ENCODE data around the gene PCYT2.

The PCYT2 gene

DNA sequence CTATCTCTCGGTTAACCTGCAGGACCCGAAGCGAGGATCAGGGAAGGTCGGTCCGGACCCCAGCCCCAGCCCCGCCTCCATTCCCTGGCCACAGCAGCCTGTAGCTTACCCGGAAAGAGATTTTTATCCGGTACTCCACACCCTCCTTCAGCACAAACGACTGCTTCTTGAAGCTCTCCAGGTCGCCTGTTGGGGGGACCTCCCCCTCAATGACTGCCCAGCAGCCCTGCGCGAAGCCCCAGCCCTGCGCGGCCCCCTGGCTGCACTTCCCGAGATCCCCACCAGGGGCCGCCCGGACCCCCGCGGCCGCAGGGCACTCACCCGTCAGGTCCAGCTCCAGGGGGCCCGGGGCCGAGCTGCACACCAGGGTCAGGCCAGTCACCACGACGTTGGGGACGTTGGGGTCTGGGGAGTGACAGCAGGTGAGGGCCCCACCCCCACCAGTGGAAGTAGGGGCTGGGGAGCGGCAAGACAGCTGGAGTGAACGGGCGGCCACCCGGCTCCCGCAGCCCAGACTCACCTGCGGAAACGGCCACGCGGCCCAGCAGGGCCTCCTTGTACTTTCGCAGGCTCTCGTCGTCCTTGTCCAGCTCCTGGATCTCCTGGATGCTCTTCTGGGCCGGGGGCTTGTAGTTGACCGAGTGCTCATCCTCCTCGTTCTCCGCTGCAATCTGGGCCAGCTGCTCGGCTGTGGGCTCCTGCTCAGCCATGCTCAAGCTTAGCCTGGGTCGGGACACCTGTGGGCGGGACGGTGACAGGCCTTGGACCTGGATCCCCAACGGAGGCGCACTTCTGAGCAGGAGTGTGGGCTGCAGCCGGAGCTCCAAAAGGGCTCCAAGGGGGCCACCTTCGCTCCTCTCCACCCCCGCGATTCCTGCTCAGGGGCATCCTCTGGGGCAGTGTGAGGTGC, 41.7 kb downstream of the PCYT2 start:
- peak; percentile 53 for DNase-seq

DNA sequence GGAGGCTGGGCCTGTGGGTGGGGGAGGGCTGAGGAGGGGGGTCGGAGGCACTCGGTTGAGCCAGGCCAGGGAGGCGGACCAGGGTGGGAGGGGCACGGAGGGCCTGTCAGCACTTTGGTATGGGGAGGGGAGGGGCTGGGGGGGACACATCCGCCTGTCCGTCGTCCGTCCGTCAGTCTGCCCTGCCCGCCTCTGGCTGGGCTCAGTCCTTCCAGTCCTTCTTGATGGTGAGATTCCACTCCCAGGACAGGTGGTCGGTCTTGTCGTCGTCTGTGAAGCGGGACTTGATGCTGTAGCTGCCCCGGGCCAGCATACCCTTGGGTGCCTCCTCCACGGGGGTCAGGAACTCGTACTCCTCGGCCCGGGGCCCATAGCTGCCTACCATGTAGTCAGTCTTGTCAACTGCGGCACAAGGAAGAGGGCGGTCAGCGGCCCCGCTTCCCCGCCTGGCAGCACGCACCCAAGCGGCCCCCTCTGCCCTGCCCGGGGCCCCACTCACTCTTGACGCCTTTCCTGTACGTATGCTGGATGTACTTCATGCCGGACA, 42.5 kb downstream of the PCYT2 start:
- no peak for DNase-seq

DNA sequence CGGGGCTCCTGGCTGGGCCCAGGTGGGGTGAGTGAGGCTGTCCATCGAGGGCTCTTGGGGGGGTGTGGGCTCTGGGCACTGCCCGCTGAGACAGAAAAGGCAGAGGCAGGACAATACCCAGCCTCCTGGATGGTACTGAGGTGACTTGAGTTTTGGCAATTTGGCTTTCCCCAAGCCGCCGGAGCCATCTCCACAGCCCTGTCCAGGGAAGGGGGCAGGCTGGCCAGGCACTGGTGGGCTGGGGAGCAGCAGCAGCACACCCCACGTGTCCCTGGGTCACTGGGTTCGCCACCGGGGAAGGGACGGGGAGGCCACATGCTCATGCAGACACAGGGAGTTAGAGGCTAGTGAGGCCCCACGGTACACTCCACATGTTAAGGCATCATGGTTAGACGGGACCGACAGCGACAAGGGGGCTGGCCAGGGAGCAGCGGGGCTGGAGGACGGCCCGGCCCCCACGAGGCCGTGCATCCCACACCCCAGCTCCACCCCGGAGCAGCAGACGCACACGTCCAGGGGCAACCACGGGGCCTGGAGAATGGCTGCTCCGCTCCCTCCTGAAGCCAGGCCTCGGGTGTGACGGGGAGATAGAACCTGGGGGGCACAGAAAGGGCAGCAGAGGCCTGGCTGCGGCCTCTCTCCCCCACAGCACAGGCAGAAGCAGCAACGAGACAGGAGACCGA, 43.1 kb downstream of the PCYT2 start:
- no peak for DNase-seq

DNA sequence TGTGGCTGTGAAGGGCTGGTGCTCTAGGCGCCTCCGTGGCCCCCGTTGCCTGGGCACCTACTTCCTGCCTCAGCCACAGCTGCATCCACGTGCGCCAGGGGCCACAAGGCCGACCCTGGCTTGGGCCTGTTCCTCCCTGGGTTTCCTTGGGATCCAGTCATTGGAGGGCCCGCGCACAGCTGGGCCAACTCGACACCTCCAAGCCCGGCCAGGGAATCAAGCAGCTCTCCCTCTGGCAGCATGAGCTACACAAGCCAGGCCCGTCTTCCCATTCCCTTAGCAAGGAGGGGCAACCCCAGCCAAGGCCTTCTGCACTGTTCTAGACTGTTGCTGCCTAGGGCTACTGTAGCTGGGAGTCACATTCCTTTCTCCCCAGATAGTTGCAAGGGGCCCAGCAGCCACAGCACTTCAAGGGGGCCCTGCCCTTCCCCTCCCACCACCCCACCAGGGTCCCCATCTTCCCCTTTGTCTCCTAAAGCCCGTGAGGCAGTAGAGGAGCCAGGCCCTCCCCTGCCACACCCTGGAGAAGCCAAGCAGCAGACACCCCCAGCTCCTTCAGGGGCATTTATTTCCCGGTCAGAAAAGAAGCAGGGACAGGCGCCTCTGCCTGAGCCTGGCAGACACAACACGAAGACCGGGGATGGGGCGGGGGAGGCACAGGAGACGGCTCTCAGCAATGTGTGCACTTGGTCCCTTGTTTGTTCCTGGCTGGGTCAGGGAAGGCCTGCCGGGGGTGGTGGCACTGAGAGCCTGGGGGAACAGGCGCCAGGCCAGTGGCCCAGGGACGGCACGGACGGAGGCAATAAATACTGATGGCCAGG, 43.8 kb downstream of the PCYT2 start:
- DNase-seq: peak; percentile 53

DNA sequence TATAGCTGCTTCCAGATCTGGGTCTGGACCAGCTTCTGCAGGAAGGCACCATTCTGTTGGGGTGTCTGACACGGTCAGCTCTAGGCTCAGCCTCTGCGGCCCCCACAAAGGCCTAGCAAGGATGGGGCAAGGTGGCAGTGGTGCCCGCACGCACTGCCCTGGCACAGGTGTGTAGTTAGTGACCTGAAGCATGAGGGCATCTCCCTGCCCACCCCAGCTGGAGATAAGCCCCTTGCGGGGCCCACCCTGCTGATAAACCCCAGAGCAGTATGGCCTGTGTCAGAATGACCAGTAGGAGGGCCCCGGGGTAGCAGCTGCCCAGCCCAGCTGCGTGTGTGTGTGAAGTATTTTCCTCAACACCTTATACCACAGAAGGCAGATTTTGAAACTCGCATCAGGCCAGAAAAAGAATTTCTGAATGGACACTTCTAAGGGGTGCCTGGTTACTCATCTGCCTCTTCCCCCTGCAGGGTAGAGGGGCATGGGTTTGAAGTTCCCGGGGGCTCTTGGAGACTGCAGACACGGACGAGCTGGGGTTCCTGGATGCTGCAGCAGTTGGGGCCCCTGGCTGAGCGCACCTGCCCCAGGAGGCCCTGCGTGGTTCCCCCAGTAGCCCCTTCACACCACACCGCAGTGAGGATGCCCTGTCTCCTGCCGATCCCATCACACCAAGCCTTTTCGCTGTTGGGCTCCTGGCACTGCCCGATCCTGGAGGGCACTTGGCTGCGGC, 44.6 kb downstream of the PCYT2 start:
- peak; percentile 29 for DNase-seq

DNA sequence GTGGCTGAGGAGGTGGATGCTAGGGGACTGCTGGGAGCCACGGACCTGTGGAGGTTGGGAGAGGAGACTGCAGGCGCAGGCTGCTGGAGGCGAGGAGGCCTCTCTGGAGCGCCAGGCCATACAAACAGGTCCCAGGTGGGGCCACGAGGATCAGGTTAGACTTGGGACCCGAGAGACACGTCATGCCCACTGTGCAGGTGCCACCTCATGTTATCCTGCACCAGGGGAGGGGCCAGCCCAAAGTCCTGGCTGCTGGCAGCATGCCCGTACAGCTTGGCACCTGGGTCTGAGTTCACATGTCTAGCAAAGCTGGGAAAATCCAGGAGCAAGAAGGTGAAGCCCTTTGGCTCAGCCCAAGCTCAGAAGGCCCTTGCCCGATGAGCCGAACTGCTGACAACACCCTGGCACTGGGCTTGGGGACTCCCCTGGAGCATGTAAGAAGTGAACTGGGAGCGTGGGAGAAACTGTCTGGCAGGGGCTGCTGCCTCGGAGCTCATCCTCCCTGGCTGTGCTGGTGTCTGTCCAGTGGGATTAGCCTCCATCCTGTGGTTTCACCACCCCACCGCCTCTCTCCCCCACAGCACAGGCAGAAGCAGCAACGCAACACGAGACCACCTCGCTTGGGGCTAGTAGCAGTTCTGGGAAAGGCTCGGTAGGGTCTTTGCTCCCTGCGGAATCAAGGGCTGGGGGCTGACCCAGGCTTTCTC, 45.3 kb downstream of the PCYT2 start:
- DNase-seq: no peak

DNA sequence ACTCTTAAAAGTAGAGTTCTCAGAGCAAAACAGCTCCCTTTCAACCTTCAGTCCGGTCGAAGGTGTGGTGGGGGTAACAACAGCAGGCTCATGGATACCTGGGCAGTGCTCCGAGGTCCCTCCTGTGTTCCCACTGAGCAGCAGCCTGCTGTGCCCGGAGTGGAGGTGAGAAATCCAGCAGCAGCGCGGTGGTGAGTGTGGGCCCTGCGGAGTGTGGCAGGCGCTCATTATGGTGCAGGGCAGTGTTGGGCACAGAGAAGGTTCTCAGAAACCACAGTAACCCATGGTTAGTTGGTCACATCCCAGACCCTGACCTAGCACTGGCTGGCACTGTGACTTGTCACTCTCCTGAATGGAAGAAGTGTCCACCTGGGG, 45.9 kb downstream of the PCYT2 start:
- DNase-seq: no peak

DNA sequence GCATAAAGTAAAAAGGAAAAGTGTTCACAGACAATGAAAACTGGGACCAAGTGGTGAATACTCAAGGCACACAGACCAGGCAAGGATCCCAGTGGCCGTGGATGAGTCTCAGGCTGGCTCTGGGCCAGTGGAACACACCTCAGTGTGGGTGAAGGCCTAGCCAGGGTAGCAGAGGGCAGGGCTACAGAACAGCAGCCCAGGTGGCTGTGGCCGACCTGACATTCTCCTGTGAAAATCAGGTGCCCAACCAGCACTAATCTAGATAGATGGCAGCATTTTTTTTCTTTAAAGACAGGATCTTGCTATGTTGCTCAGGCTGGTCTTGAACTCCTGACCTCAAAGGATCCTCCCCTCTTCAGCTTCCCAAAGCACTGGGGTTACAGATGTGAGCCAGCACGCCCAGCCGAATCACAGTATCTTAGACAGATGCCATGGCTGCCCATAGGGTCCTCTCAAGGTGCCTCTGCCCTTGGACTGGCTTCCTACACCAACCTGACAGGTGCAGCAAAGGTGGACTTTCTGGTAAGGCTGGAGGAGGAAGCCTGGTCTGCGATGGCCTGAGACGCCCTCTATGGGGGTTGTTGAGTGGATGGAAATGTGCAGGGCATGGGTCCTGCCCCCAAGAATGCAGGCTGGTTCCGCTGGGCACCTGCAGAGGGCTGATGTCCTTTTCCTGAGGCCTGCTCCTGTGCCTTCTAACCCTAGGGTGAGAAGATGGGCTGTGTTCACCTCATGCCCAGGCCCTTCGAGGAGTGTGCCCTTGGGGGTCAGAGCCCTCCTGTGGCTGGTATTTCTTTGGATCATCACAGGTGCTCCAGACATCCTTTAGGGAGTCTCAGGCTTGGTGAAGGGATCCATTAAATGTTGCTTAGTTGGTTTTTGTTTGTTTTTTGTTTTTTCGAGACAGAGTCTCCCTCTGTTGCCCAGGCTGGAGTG, 47.1 kb downstream of the PCYT2 start:
- DNase-seq: no peak

DNA sequence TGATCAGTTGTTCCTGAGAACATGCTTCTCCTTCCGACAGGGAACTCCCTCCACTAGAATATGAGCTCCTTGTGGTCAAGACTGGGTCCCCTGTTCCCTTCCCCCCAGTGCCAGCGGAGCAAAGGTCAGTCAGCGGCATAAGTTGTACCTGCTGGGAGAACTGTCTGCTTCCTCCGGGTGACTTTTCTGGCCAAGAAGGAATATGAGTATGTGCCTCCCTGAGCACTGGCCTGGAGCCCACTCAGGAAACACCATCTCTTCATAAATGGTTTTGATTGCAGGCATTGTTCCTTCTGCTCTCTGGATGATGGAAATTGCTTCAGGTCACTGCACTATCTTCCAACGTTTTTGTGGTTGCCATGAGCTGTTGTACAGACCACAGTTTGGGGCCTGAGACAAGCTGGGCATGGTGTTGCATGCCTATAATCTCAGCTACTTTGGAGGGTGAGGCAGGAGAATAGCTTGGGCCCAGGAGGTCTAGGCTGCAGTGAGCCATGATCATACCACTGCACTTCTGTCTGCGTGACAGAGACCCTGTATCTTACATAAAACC, 48.0 kb downstream of the PCYT2 start:
- DNase-seq: no peak

DNA sequence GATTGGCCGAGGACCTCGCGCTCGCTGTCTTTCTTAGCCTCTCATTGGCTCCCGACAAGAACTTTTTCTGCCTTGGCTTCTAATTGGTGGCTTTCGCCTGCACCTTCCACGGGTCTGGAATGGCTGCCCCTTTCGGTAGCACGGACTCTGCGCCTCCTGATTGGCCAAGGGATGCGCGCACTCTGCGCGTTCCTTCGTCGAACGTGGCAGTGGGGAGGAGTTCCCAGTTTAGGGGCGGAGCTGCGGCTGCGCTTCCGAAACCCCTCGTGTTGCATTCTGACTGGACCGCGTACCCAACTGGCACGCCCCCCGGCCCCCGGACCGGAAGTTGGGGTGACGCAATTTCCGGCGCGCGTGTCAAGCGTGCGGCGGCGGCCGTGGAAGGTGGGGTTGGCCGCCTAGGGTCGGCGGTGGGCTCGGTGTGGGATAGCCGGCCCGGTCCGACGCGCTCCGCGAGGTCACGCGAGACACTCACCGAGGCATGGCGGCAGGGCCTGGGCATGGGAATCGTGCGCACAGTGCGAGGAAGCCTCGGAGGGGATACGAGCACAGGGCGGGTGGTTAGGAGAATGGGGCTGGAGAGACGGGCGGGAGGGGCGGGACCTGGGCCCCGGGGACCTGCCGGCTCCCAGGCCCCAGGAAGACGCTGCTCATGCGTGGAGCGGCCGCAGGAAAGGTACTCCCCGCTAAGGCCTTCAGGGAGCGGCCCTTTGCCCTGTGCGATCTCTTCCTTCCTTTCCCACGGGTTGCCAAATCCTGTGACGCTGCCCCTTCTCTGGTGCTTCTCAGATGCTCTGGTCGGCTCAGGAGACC, 50.2 kb downstream of the PCYT2 start:
- peak; percentile 77 for DNase-seq

DNA sequence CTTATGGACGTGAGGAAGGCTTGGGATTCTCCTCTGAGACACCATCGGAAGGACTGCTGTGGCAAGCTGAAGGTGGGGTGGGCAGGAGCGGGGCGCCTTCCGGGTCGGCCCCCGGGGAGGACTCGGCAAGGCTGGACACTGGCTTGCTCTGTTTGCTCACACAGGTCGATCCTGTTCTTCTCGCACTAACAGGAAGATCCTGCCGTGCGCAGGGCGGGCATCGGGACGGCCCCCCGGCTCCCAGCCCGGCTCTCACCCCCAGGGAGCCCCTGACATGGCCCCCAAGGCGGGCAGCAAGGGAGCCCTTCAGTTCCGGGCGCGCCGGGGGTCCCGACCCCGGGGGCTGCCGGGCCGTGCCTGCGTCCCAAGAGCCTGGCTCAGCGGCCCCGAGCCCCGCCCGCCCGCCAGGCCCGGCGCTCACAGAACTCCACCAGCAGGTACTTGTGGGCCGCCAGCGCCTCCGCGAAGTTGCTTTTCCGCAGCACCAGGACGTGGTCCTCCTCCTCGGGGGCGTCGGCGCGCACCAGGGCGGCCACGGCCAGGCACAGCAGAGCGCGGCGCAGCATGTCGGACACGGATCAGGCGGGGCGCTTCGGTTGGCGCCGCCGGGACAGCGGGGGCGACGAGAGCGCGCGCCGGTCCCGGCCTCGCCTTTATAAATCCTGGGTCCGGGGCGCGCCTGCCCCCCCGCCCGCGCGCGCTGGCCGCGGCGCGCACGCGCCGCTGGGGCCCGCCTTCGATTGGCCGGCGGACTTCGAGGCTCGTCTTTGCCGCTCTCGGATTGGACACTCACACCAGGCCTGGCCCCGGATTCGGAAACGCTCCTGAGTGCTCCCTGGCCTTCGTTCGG, 51.1 kb downstream of the PCYT2 start, which contains the start of gene P4HB:
Gene P4HB (minus strand): TSS at position 630 of the 850 bp plus-strand sequence. CDS start 64 bp downstream, at position 566.
- DNase-seq: peak; percentile 100

DNA sequence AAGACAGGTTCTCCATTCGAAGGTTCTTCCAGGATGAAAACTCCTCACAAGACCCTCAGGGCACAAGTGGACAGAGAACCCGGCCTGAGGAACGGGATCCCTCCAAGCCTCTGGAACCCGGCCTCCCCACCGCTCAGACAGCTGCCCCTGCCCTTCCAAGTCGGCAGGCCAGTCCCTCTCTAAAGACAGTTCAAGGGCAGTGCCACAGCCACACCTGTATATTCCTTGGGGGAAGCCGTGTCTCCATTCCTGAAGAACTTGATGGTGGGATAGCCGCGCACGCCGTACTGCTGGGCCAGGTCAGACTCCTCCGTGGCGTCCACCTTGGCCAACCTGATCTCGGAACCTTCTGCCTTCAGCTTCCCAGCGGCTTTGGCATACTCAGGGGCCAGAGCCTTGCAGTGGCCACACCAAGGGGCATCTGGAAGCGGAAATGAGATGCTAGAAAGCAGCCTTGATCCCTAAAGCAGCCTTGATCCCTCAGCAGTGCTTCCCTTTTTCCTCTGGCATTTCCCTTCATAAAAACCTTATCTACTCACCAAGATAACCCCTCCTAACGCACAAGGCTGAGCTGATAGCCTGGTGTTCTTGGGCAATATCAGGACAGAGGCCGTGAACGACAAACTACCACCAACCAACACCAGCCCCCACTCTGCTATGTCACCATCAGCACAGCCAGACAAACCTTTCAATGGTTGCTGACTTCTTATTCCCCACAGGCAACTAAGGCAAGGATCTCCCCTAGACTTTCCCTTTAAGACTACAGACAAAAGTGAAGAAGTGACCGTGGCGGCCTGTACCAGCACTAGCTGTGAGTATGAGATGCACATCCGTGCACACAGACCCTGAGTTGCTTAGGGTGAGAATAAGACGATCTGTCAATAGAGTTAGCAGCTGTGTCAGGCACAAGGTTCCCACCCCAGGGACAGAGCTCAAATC, 52.0 kb downstream of the PCYT2 start:
- DNase-seq: no peak

DNA sequence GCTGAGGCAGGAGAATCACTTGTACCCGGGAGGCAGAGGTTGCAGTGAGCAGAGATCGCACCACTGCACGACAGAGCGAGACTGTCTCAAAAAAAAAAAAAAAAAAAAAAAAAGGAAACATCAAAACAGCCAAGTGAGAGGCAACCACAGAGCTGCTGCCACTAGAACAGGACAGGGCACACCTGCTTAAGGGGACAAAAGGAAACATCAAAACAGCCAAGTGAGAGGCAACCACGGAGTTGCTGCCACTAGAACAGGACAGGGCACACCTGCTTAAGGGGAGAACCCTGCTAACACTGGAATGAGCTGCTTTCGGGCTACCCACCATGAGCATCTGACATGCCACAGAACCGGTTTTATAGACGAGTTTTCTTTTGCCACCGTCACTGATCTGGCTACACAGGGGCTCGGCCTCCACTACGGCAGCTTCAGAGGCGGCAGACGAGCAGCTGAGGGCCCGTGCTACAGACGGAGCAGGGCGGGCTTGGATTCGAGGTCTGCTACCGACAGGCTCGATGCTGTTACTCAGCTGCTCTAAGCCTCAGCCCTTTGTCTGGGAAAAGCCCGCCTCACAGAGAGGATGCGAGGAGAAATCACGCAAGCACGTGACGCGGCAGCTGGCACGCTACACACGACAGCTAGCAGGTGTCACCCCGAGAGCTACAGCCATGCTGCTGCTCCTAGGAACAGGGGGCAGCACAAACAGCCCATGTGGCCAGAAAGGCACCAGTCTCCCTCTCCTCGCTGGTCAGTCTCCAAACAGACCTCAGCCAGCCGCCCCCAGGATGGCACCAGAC, 52.8 kb downstream of the PCYT2 start:
- no peak for DNase-seq

DNA sequence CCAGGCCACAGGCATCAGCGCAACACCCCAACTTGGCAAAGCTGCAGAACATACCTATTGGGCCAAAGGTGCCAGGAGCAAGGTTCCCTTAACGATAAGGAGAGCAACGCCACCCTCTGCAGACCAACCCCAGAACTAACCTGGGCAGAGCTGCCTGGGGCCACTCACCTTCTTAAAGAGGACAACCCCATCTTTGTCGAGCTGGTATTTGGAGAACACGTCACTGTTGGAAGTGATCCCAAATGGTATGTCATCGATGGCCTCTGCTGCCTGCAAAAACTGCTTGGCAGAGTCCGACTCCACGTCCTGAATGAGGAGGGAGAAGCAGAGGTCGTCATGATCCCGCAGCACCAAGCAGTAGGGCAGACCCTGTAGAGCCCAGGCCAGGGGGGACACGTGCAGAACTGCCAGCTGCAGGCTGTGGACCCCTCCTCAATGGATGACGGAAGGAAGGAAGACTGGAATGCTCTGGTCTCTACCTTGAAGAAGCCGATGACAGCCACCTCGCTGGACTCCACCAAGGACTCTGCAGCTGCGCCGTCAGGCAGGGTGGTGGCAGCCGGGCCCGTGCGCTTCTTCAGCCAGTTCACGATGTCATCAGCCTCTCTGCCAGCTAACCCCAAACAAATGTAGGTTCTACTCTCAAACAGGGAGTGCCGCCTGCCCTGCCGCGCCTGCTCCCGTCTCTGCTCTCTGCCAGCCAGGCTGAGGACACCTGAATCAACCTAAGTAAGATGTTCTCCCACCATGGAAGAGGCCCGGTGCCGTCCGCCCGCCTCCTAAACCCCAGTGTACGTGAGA, 56.0 kb downstream of the PCYT2 start:
- no peak for DNase-seq

DNA sequence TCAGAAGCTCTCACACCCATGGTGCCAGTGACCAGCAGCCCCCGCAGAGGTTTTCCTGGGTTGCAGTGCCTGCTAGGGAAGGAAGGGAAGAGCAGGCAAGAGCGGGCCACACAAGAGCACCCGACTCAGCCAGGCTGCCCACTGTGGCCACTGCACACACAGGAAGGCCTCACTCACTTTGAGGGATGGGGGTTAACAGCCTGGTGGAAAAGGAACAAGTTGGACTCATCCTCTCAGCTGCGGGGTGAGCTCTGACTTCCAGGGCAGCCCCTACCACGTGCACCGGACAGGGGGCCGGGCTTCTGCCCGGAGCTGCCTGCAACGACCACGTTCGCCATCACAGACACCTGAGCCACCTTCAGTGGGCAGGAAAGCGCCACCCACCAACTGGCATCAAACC, 59.0 kb downstream of the PCYT2 start:
- DNase-seq: no peak
